GM12878 (cell line): Measurements from ENCODE around the gene KHDRBS2. TPM values are rescaled to one million over a fixed set of nuclear protein-coding genes. Genes with fewer than 3 reads are reported as not detected.

Source experiments
- ATAC-seq: fragments of 200-7000 bp; cut with Tn5 transposase; 3 replicates; pipeline ENCODE4 v1.9.1; 2020; ENCODE audit warnings: mild to moderate bottlenecking, moderate library complexity
- BruUV-seq: library from RNA; stranded (reverse); fragments of 400-500 nt; replicated peaks from 2 replicates; lab custom pipeline; 2021; lab: Mats Ljungman, UMichigan
- CTCF ChIA-PET: fragments of 300-600 bp; sonication (Branson Sonifier 250); formaldehyde crosslinking; extraction: SDS; loops from one replicate; lab custom pipeline; 2021; ENCODE audit warnings: inconsistent platforms; lab: Yijun Ruan, JAX
- POLR2A ChIA-PET: fragments of 350-600 bp; formaldehyde crosslinking; extraction: SDS; loops from one replicate; lab custom pipeline; 2021; ENCODE audit warnings: inconsistent platforms; lab: Charles Lee
- RAD21 ChIA-PET: fragments of 300-600 bp; sonication (Branson Sonifier 250); formaldehyde crosslinking; loops from one replicate; lab custom pipeline; 2023; ENCODE audit warnings: antibody characterized with exemption; ENCODE audit not compliant: unreplicated experiment; lab: Charles Lee
- SMC1A ChIA-PET: fragments of 300-600 bp; sonication (Branson Sonifier 250); formaldehyde crosslinking; loops from one replicate; lab custom pipeline; 2023; ENCODE audit not compliant: unreplicated experiment, uncharacterized antibody; lab: Charles Lee
- DNase-seq: peaks from one replicate; pipeline ENCODE4 v3.0.0-alpha.2; 2011; ENCODE audit warnings: low read depth, low spot score
- FAIRE-seq: peaks from 3 replicates; lab custom pipeline; 2011; peaks lifted over from hg19 to GRCh38; lab: Jason Lieb, UNC
- H2AFZ ChIP-seq: 2 replicates; pipeline ENCODE4 v1.6.0; 2011; ENCODE audit warnings: low read depth, low read length, control low read depth; ENCODE audit not compliant: control insufficient read depth
- H3K27ac ChIP-seq: 2 replicates; pipeline ENCODE4 v1.5.1; 2011; ENCODE audit warnings: control low read depth; ENCODE audit not compliant: control insufficient read depth, insufficient read depth
- H3K27me3 ChIP-seq, 2 experiments: replicated peaks in 1 of 2; 2 replicates each; pipeline versions ENCODE4 v1.6.0 to v1.6.1; 2011; ENCODE audit warnings: low read length in 1 of 2; ENCODE audit not compliant: control insufficient read depth in 2 of 2, insufficient read depth in 2 of 2
- H3K36me3 ChIP-seq, 2 experiments: 2 replicates each; pipeline ENCODE4 v1.5.1; 2011; ENCODE audit warnings: low read length in 1 of 2; ENCODE audit not compliant: control insufficient read depth in 2 of 2, insufficient read depth in 2 of 2
- H3K4me1 ChIP-seq: 2 replicates; pipeline ENCODE4 v1.6.1; 2011; ENCODE audit warnings: mild to moderate bottlenecking, low read length, moderate library complexity, mixed read lengths; ENCODE audit not compliant: control insufficient read depth, insufficient read depth
- H3K4me2 ChIP-seq: 2 replicates; pipeline ENCODE4 v1.6.0; 2011; ENCODE audit warnings: control low read depth; ENCODE audit not compliant: control insufficient read depth, insufficient read depth
- H3K4me3 ChIP-seq: fragments of 200-600 bp; sonication (generic); 2 replicates; pipeline ENCODE4 v1.5.1; 2016
- H3K79me2 ChIP-seq: 2 replicates; pipeline ENCODE4 v1.6.0; 2011; ENCODE audit warnings: low read length; ENCODE audit not compliant: control insufficient read depth, insufficient read depth
- H3K9ac ChIP-seq: 2 replicates; pipeline ENCODE4 v1.8.0; 2011; ENCODE audit warnings: low read length, control low read depth, mixed read lengths; ENCODE audit not compliant: control insufficient read depth, insufficient read depth
- H3K9me3 ChIP-seq: replicated peaks from 3 replicates; pipeline ENCODE4 v1.5.1; 2011; ENCODE audit warnings: mild to moderate bottlenecking, low read length; ENCODE audit not compliant: control insufficient read depth, insufficient read depth
- H4K20me1 ChIP-seq: 2 replicates; pipeline ENCODE4 v1.6.0; 2011; ENCODE audit not compliant: control insufficient read depth, insufficient read depth
- ASH2L ChIP-seq: fragments of 300-600, 200-600 bp; sonication (generic); IDR thresholded peaks from 2 replicates; pipeline ENCODE4 v1.6.1; 2017; ENCODE audit warnings: low read depth, mild to moderate bottlenecking, borderline replicate concordance
- KAT2A ChIP-seq: conservative IDR thresholded peaks from 2 replicates; pipeline ENCODE4 v1.6.1; 2011; ENCODE audit warnings: low read depth, low read length; ENCODE audit not compliant: control insufficient read depth
- NR2F1 ChIP-seq: fragments of 450-650 bp; conservative IDR thresholded peaks from 2 replicates; pipeline ENCODE4 v1.6.1; 2017; ENCODE audit warnings: mild to moderate bottlenecking
- SRF ChIP-seq, 2 experiments: IDR thresholded peaks; 2 replicates each; pipeline ENCODE4 v1.6.1; 2011; ENCODE audit warnings: low read depth in 2 of 2, low read length in 2 of 2, mild to moderate bottlenecking in 1 of 2, moderate library complexity in 1 of 2
- TAF1 ChIP-seq: IDR thresholded peaks from 2 replicates; pipeline ENCODE4 v1.6.1; 2011; ENCODE audit warnings: mild to moderate bottlenecking, low read depth, low read length, borderline replicate concordance
- WGBS: methylation state at CpG from one replicate; pipeline ENCODE4 v1.1.6; 2016; ENCODE audit warnings: low lambda C conversion rate; ENCODE audit not compliant: insufficient replicate concordance, insufficient coverage; ENCODE audit errors: missing lambda C conversion rate; 5-methylcytosine and 5-hydroxymethylcytosine counted together
- in situ Hi-C: fragments of 300-500 bp; cut with MboI; formaldehyde crosslinking; loops from 9 replicates; pipeline ENCODE4 v1.14.3; 2018; ENCODE audit warnings: mixed read lengths
- intact Hi-C: fragments of 100-400 bp; cut with micrococcal nuclease; formaldehyde crosslinking; loops from one replicate; pipeline ENCODE4 v1.14.2; 2022; ENCODE audit not compliant: unreplicated experiment
- polyA plus RNA-seq, 11 experiments: library from polyadenylated mRNA; depleted of rRNA in 4 of 11; unstranded in 6 of 11; stranded (reverse) in 5 of 11; fragments of >200 nt; fragmentation: Nextera tagmentation in 4 of 11; fragmentation: Illumina TruSeq in 1 of 11; extraction: Ambion mirVana in 4 of 11; extraction: Trizol in 1 of 11; gene quantifications; 1 replicate in 1 of 11; 2 replicates in 10 of 11; pipeline versions ENCODE4 v1.2.1 to v1.2.3, GENCODE V29; 2011 to 2016; ENCODE audit warnings: inconsistent platforms in 2 of 11, missing spikeins in 2 of 11, low read depth in 1 of 11
- total RNA-seq, 4 experiments: library from RNA; depleted of rRNA in 3 of 4; stranded (reverse); fragments of >200 nt in 3 of 4; fragmentation: Illumina TruSeq in 1 of 4; extraction: Trizol in 1 of 4; gene quantifications; 2 replicates each; pipeline versions ENCODE4 v1.2.1 to v1.2.3, GENCODE V29; 2013 to 2021
- TF ChIP-seq, protein P1 (sequence below): fragments of 450-650 bp; formaldehyde crosslinking; IDR thresholded peaks from 2 replicates; pipeline ENCODE4 v1.4.0; 2020; ENCODE audit warnings: mild to moderate bottlenecking, moderate library complexity

KHDRBS2 gene
- total and polyA plus RNA-seq, 10 of the 15 experiments (the other 5 are each of a cell fraction or from before 2014, with no cell fraction given) = 0.11 to 0.56 TPM; not detected in 8

- CTCF ChIA-PET = no interaction called here
- H3K9me3 ChIP-seq = no peaks in the 10 kb centered on the region
- H3K9ac ChIP-seq = no peak overlapping the region
- H3K79me2 ChIP-seq = no peaks in the 10 kb centered on the region
- no peak overlapping the region for H3K27ac ChIP-seq
- H3K4me1 ChIP-seq = no peaks in the 10 kb centered on the region
- no peaks in the 10 kb centered on the region for H4K20me1 ChIP-seq
- H2AFZ ChIP-seq = no peak overlapping the region
- FAIRE-seq = no peak
- H3K27me3 ChIP-seq = no peaks in the 10 kb centered on the region
- intact Hi-C loops = no loop called here
- DNase-seq = no peak
- no peak overlapping the region for H3K4me3 ChIP-seq
- BruUV-seq = no TSS peak
- SMC1A ChIA-PET = no interaction called here
- no peak for TF ChIP-seq TAF1
- no peak for TF ChIP-seq NR2F1
- no peak for TF ChIP-seq SRF (IDR thresholded peaks at IDR 0.05; ENCODE audit: low read depth in 2 of 2, low read length in 2 of 2)
- no peak for TF ChIP-seq ASH2L
- TF ChIP-seq KAT2A = no peak
- TF ChIP-seq, protein P1, sequence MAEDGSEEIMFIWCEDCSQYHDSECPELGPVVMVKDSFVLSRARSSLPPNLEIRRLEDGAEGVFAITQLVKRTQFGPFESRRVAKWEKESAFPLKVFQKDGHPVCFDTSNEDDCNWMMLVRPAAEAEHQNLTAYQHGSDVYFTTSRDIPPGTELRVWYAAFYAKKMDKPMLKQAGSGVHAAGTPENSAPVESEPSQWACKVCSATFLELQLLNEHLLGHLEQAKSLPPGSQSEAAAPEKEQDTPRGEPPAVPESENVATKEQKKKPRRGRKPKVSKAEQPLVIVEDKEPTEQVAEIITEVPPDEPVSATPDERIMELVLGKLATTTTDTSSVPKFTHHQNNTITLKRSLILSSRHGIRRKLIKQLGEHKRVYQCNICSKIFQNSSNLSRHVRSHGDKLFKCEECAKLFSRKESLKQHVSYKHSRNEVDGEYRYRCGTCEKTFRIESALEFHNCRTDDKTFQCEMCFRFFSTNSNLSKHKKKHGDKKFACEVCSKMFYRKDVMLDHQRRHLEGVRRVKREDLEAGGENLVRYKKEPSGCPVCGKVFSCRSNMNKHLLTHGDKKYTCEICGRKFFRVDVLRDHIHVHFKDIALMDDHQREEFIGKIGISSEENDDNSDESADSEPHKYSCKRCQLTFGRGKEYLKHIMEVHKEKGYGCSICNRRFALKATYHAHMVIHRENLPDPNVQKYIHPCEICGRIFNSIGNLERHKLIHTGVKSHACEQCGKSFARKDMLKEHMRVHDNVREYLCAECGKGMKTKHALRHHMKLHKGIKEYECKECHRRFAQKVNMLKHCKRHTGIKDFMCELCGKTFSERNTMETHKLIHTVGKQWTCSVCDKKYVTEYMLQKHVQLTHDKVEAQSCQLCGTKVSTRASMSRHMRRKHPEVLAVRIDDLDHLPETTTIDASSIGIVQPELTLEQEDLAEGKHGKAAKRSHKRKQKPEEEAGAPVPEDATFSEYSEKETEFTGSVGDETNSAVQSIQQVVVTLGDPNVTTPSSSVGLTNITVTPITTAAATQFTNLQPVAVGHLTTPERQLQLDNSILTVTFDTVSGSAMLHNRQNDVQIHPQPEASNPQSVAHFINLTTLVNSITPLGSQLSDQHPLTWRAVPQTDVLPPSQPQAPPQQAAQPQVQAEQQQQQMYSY (CRISPR knock-in tag) = no peak
- in situ Hi-C loops = no loop called here
- 73% methylated on average over 6 of the region's 6 CpGs for WGBS
- POLR2A ChIA-PET = no interaction called here
- no peak for ATAC-seq
- RAD21 ChIA-PET = no interaction called here
- no peaks in the 10 kb centered on the region for H3K36me3 ChIP-seq
- H3K4me2 ChIP-seq = no peak overlapping the region
Observed at GRCh38 chr6:61679625-61680024, 606.4 kb downstream of the KHDRBS2 start.
